Activated naive CD8-positive, alpha-beta T cell treated with anti-CD3 and anti-CD28 coated beads, Interleukin-2, amount 10 ng/mL, durations not matched to agents 7 days and 5 days (primary cell): ENCODE results near the gene METTL25. TPM values are rescaled to one million over a fixed set of nuclear protein-coding genes. Genes with fewer than 3 reads are reported as not detected.

Experiments used
- ATAC-seq: fragments of 150-1000 bp; cut with Tn5 transposase; one replicate; pipeline ENCODE4 v1.10.0; 2021; ENCODE audit warnings: low read depth, moderate library complexity
- POLR2A ChIA-PET: fragments of 350-600 bp; sonication (Branson Sonifier 250); formaldehyde crosslinking; loops from one replicate; lab custom pipeline; 2021; ENCODE audit warnings: antibody characterized with exemption; lab: Charles Lee
- DNase-seq: peaks from one replicate; pipeline ENCODE4 v3.0.0; 2021
- H3K27ac Mint-ChIP-seq: one replicate; pipeline ENCODE4 v1.8.0; 2022; ENCODE audit warnings: mild to moderate bottlenecking, mixed read lengths
- H3K27me3 Mint-ChIP-seq: one replicate; pipeline ENCODE4 v1.8.0; 2022; ENCODE audit warnings: mild to moderate bottlenecking, moderate library complexity, mixed read lengths
- H3K36me3 Mint-ChIP-seq: one replicate; pipeline ENCODE4 v1.8.0; 2021; ENCODE audit warnings: mild to moderate bottlenecking, mixed read lengths
- H3K4me1 Mint-ChIP-seq: one replicate; pipeline ENCODE4 v1.8.0; 2021; ENCODE audit warnings: mixed read lengths
- H3K4me3 Mint-ChIP-seq: one replicate; pipeline ENCODE4 v1.8.0; 2022; ENCODE audit warnings: mild to moderate bottlenecking, moderate library complexity, mixed read lengths
- H3K9me3 Mint-ChIP-seq: one replicate; pipeline ENCODE4 v1.8.0; 2021; ENCODE audit warnings: mixed read lengths
- total RNA-seq, 2 experiments: library from RNA; stranded (reverse); gene quantifications; one replicate each; pipeline ENCODE4 v1.2.3, GENCODE V29; 2021

Gene METTL25
- total RNA-seq, 2 experiments from 2014 or later, result 9.8 to 12.5 TPM

GRCh38 chr12:82414926-82415325, 56.6 kb downstream of the METTL25 start:
- DNase-seq (no peak), ATAC-seq (no peak)
- Mint-ChIP-seq H3K27ac (no peak overlapping the region), H3K9me3 (peaks cover 1% of the 10 kb centered on the region), H3K4me1 (no peaks in the 10 kb centered on the region), H3K27me3 (no peaks in the 10 kb centered on the region), H3K36me3 (no peaks in the 10 kb centered on the region), H3K4me3 (no peak overlapping the region)
- POLR2A ChIA-PET, result no interaction called here

GRCh38 chr12:82415402-82415801, 57.1 kb downstream of the METTL25 start:
- Mint-ChIP-seq H3K9me3 (peaks cover 1% of the 10 kb centered on the region), H3K4me3 (no peak overlapping the region), H3K27ac (no peak overlapping the region), H3K36me3 (no peaks in the 10 kb centered on the region), H3K27me3 (no peaks in the 10 kb centered on the region), H3K4me1 (no peaks in the 10 kb centered on the region)
- DNase-seq (no peak), ATAC-seq (no peak)
- POLR2A ChIA-PET, result no interaction called here

DNA sequence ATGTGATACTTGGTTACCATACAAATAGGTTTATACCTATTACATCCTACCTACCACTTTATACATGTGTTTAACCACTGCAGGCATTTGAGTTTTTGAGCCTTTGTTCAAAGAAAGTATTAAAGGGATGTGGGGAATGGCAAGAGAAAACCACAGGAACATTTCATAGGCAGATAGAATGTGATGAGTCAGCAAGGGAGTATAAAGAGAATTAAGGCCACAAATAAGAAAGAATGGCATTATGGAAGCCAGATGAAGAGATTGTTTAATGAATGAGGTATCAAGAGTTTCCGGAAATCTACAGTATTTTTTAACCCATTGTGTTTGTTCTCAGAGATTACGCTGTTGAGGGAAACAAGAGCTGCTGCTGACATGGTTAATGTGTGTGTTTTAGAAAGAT, 66.9 kb downstream of the METTL25 start:
- H3K27me3 Mint-ChIP-seq, result no peaks in the 10 kb centered on the region
- ATAC-seq (no peak), DNase-seq (no peak)
- H3K4me3 Mint-ChIP-seq, result no peak overlapping the region
- no peaks in the 10 kb centered on the region for H3K36me3 Mint-ChIP-seq
- POLR2A ChIA-PET, result no interaction called here
- H3K9me3 Mint-ChIP-seq, result peaks cover 2% of the 10 kb centered on the region
- no peaks in the 10 kb centered on the region for H3K4me1 Mint-ChIP-seq
- H3K27ac Mint-ChIP-seq, result no peak overlapping the region

GRCh38 chr12:82426081-82426480, 67.8 kb downstream of the METTL25 start:
- H3K4me1 Mint-ChIP-seq, result no peaks in the 10 kb centered on the region
- POLR2A ChIA-PET, result no interaction called here
- no peaks in the 10 kb centered on the region for H3K27me3 Mint-ChIP-seq
- H3K4me3 Mint-ChIP-seq, result no peak overlapping the region
- H3K27ac Mint-ChIP-seq, result no peak overlapping the region
- DNase-seq, result no peak
- no peak for ATAC-seq
- H3K9me3 Mint-ChIP-seq, result peaks cover 2% of the 10 kb centered on the region
- H3K36me3 Mint-ChIP-seq, result no peaks in the 10 kb centered on the region

GRCh38 chr12:82426586-82426985, 68.3 kb downstream of the METTL25 start:
- Mint-ChIP-seq H3K9me3 (peaks cover 2% of the 10 kb centered on the region), H3K36me3 (no peaks in the 10 kb centered on the region), H3K4me3 (no peak overlapping the region), H3K4me1 (no peaks in the 10 kb centered on the region), H3K27ac (no peak overlapping the region), H3K27me3 (no peaks in the 10 kb centered on the region)
- ATAC-seq (no peak), DNase-seq (no peak)
- POLR2A ChIA-PET, result no interaction called here

- H3K27ac Mint-ChIP-seq, result no peak overlapping the region
- no peak overlapping the region for H3K4me3 Mint-ChIP-seq
- no peak for ATAC-seq
- POLR2A ChIA-PET, result no interaction called here
- no peaks in the 10 kb centered on the region for H3K27me3 Mint-ChIP-seq
- no peaks in the 10 kb centered on the region for H3K4me1 Mint-ChIP-seq
- no peaks in the 10 kb centered on the region for H3K9me3 Mint-ChIP-seq
- no peak for DNase-seq
- no peaks in the 10 kb centered on the region for H3K36me3 Mint-ChIP-seq
Observed at GRCh38 chr12:82430541-82431145, 72.3 kb downstream of the METTL25 start.

DNA sequence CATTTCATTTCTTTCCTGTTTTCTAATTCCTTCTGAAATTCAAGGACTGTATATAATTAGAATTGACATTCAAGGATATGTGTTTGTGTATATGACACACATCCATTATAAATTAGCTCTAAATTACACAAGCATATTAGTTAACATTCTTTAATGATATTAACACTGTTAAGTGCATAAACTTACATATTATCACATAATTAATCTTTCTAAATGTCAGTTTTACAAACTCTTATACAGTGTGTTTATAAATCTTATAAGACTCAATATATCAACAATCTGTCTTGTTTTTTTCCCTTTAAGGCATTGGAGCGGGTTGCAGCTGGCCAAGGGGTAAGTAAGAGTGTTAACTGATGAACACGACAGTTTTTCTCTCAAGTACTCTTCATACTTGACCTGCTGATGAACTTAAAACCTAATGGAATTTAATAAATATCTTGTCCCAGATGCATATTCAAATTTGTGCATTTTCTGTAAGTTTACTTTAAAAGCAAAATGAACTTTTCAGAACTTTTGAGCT, 76.1 kb downstream of the METTL25 start:
- DNase-seq (no peak), ATAC-seq (no peak)
- H3K27ac Mint-ChIP-seq, result no peak overlapping the region

GRCh38 chr12:82436354-82436753, 78.0 kb downstream of the METTL25 start:
- ATAC-seq, result no peak
- Mint-ChIP-seq H3K27me3 (no peaks in the 10 kb centered on the region), H3K9me3 (no peaks in the 10 kb centered on the region), H3K4me1 (no peaks in the 10 kb centered on the region), H3K27ac (no peak overlapping the region), H3K36me3 (no peaks in the 10 kb centered on the region), H3K4me3 (no peak overlapping the region)
- POLR2A ChIA-PET, result no interaction called here
- no peak for DNase-seq

More for the DNA sequence above, 76.1 kb downstream of the METTL25 start:
- no peaks in the 10 kb centered on the region for H3K9me3 Mint-ChIP-seq
- no peaks in the 10 kb centered on the region for H3K4me1 Mint-ChIP-seq
- no peaks in the 10 kb centered on the region for H3K36me3 Mint-ChIP-seq
- no peaks in the 10 kb centered on the region for H3K27me3 Mint-ChIP-seq
- POLR2A ChIA-PET, result no interaction called here
- H3K4me3 Mint-ChIP-seq, result no peak overlapping the region

GRCh38 chr12:82437744-82438143, 79.4 kb downstream of the METTL25 start:
- Mint-ChIP-seq H3K36me3 (peaks cover 3% of the 10 kb centered on the region), H3K9me3 (no peaks in the 10 kb centered on the region), H3K4me3 (no peak overlapping the region), H3K27ac (no peak overlapping the region), H3K4me1 (no peaks in the 10 kb centered on the region), H3K27me3 (no peaks in the 10 kb centered on the region)
- no peak for ATAC-seq
- POLR2A ChIA-PET, result no interaction called here
- no peak for DNase-seq

- Mint-ChIP-seq H3K9me3 (no peaks in the 10 kb centered on the region), H3K36me3 (peaks cover 5% of the 10 kb centered on the region), H3K27ac (no peak overlapping the region), H3K4me3 (no peak overlapping the region), H3K27me3 (no peaks in the 10 kb centered on the region), H3K4me1 (no peaks in the 10 kb centered on the region)
- ATAC-seq (no peak), DNase-seq (no peak)
- POLR2A ChIA-PET, result no interaction called here
Observed at GRCh38 chr12:82438356-82438755, 80.0 kb downstream of the METTL25 start.

DNA sequence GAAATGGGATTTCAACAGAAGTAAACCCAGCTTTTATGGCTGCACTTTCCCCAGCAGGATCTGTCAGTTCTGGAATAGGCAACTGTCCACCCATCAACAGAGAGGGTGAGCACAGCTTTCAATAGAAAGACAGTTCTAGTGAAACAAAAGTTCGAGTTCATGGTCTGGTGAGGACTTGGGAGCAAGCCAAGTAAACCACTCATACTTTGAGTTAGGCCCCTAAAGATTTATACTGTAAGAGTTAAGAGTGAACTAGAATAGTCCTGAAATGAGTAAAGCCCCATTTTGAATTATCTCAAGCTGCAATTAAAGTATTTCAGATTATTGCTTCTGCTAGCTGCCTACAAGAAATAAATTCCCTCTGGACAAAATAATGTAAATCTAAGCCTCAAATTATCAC, 82.6 kb downstream of the METTL25 start:
- no peaks in the 10 kb centered on the region for H3K4me1 Mint-ChIP-seq
- ATAC-seq (no peak), DNase-seq (no peak)
- H3K27me3 Mint-ChIP-seq, result no peaks in the 10 kb centered on the region
- no peaks in the 10 kb centered on the region for H3K9me3 Mint-ChIP-seq
- H3K27ac Mint-ChIP-seq, result no peak overlapping the region
- POLR2A ChIA-PET, result no interaction called here
- peaks cover 5% of the 10 kb centered on the region for H3K36me3 Mint-ChIP-seq
- H3K4me3 Mint-ChIP-seq, result no peak overlapping the region

GRCh38 chr12:82448911-82449578, 90.7 kb downstream of the METTL25 start:
- no peaks in the 10 kb centered on the region for H3K27me3 Mint-ChIP-seq
- no peak overlapping the region for H3K27ac Mint-ChIP-seq
- H3K36me3 Mint-ChIP-seq, result no peaks in the 10 kb centered on the region
- POLR2A ChIA-PET, result no interaction called here
- ATAC-seq, result no peak
- no peak for DNase-seq
- H3K4me1 Mint-ChIP-seq, result no peaks in the 10 kb centered on the region
- H3K4me3 Mint-ChIP-seq, result no peak overlapping the region
- no peaks in the 10 kb centered on the region for H3K9me3 Mint-ChIP-seq

DNA sequence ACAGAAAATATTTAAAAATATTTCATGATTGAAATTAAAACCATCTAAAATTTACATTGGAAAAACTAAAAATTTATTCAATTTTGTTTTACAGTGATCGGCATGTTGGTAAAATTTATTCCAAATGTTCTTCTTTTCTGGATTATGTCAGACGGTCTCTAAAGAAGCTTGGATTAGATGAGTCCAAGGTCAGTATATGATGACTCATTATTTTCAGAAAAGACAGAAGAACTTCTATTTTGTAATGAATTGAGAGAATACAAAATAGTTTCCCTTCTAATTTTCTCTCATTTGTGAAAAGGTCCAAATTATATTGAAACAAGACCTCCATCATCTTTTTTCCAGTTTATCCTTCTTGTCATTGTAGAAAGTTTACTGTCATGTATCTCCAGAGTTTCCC, 98.3 kb downstream of the METTL25 start:
- Mint-ChIP-seq H3K4me1 (no peaks in the 10 kb centered on the region), H3K36me3 (no peaks in the 10 kb centered on the region), H3K4me3 (no peak overlapping the region), H3K27ac (no peak overlapping the region), H3K9me3 (no peaks in the 10 kb centered on the region), H3K27me3 (no peaks in the 10 kb centered on the region)
- DNase-seq, result no peak
- POLR2A ChIA-PET, result no interaction called here
- no peak for ATAC-seq

DNA sequence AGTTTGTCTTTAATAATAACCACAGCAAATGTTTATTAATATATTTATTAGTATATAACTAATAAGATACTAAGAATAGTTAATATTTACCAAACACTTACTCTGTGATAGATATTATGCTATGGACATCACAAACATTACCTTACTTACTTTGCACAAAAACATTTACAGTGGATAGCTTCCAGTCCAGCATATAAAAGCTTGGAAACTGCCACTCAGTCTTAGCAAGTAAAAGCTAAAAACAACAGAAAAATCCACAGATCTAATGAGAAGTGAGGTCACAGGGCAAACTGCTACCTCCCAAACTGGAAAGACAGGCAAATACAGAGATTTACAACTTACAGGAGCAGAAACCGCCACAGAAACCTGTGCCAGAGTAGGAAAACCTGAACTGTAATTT, 99.8 kb downstream of the METTL25 start:
- Mint-ChIP-seq H3K36me3 (no peaks in the 10 kb centered on the region), H3K9me3 (no peaks in the 10 kb centered on the region), H3K4me1 (no peaks in the 10 kb centered on the region), H3K27ac (no peak overlapping the region), H3K4me3 (no peak overlapping the region), H3K27me3 (no peaks in the 10 kb centered on the region)
- ATAC-seq (no peak), DNase-seq (no peak)
- POLR2A ChIA-PET, result no interaction called here
